ENCODE data around the gene CUX1.
"Not testable (repeated sequence)": the region's sequence is repeated elsewhere in the genome, so short reads cannot be mapped to it uniquely, and the experiment has no call there.

CUX1 gene

GRCh38 chr7:102214477-102215072 lies 397.1 kb downstream of the CUX1 start:
- Histone ChIP-seq H3K4me1 (ENCODE audit: insufficient read depth, low read length) (no peaks in the 10 kb centered on the region), H3K9me3 (ENCODE audit: control insufficient read depth, insufficient read depth, low read length) (no peaks in the 10 kb centered on the region), H3K36me3 (ENCODE audit: insufficient read depth, low read length) (no peaks in the 10 kb centered on the region), H3K9ac (ENCODE audit: low read depth, low read length) (no peak overlapping the region)

DNA sequence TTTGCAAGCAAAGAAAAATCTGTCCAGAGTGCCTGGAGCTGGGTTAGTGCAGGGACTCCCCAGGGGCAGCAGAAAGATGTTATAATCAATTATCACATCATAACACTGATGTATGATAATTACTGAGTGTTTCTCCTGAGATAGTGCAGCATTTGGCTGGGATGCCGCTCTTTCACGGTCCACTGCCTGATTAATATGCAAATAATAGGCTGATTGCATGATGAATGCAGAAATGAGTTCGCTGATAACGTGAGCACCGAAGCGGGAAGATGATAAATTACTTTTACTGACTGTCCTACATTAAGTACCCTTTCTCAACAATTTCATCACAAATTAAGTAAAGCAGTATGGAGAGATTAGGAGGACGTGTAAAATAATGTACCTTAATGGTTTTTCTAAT lies 397.8 kb downstream of the CUX1 start:
- H3K9ac ChIP-seq (ENCODE audit: low read depth, low read length): no peak overlapping the region
- H3K4me1 ChIP-seq (ENCODE audit: insufficient read depth, low read length): no peaks in the 10 kb centered on the region
- no peaks in the 10 kb centered on the region for H3K9me3 ChIP-seq (ENCODE audit: control insufficient read depth, insufficient read depth, low read length)
- H3K36me3 ChIP-seq (ENCODE audit: insufficient read depth, low read length): no peaks in the 10 kb centered on the region

- no peak overlapping the region for H3K9ac ChIP-seq (ENCODE audit: low read depth, low read length)
- no peaks in the 10 kb centered on the region for H3K4me1 ChIP-seq (ENCODE audit: insufficient read depth, low read length)
- no peaks in the 10 kb centered on the region for H3K36me3 ChIP-seq (ENCODE audit: insufficient read depth, low read length)
Observed at GRCh38 chr7:102215711-102216110, 398.3 kb downstream of the CUX1 start.

GRCh38 chr7:102216573-102217314 lies 399.3 kb downstream of the CUX1 start:
- Histone ChIP-seq H3K9ac (ENCODE audit: low read depth, low read length) (no peak overlapping the region), H3K9me3 (ENCODE audit: control insufficient read depth, insufficient read depth, low read length) (no peaks in the 10 kb centered on the region), H3K4me1 (ENCODE audit: insufficient read depth, low read length) (no peaks in the 10 kb centered on the region), H3K36me3 (ENCODE audit: insufficient read depth, low read length) (no peaks in the 10 kb centered on the region)

More at GRCh38 chr7:102215711-102216110, 398.3 kb downstream of the CUX1 start:
- no peaks in the 10 kb centered on the region for H3K9me3 ChIP-seq (ENCODE audit: control insufficient read depth, insufficient read depth, low read length)

DNA sequence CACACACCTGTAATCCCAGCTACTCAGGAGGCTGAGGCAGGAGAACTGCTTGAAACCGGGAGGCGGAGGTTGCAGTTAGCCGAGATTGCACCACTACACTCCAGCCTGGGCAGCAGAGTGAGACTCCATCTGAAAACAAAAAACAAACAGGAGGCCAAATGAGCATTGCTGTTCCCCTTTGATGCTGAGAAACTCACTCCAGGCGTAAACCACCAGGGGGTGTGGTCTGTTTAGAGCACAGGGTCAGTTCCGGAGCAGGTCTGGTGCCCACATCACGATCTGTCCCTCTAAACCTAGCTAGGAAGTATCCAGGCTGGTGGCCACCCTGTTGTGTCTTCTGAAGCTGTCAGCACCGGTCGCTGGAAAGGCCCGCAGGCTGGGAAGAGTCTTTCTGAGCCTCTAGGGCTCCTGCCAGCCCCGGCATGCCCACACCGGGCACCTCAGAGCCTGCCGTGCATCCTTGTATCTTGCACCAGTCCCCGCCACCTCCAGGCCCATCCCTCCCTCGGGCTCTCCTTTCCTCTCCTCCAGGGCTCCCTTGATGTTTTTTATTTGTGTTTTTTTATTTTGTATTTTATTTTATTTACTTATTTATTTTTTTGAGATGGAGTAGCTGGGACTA lies 402.9 kb downstream of the CUX1 start:
- Histone ChIP-seq H3K36me3 (ENCODE audit: insufficient read depth, low read length) (no peaks in the 10 kb centered on the region), H3K9ac (ENCODE audit: low read depth, low read length) (no peak overlapping the region), H3K4me1 (ENCODE audit: insufficient read depth, low read length) (no peaks in the 10 kb centered on the region), H3K9me3 (ENCODE audit: control insufficient read depth, insufficient read depth, low read length) (no peaks in the 10 kb centered on the region)

GRCh38 chr7:102220960-102221800 lies 403.8 kb downstream of the CUX1 start:
- no peaks in the 10 kb centered on the region for H3K36me3 ChIP-seq (ENCODE audit: insufficient read depth, low read length)
- H3K4me1 ChIP-seq (ENCODE audit: insufficient read depth, low read length): no peaks in the 10 kb centered on the region
- no peak overlapping the region for H3K9ac ChIP-seq (ENCODE audit: low read depth, low read length)
- no peaks in the 10 kb centered on the region for H3K9me3 ChIP-seq (ENCODE audit: control insufficient read depth, insufficient read depth, low read length)

- Histone ChIP-seq H3K36me3 (ENCODE audit: insufficient read depth, low read length) (no peaks in the 10 kb centered on the region), H3K9ac (ENCODE audit: low read depth, low read length) (no peak overlapping the region), H3K4me1 (ENCODE audit: insufficient read depth, low read length) (no peaks in the 10 kb centered on the region), H3K9me3 (ENCODE audit: control insufficient read depth, insufficient read depth, low read length) (no peaks in the 10 kb centered on the region)
Observed at GRCh38 chr7:102221961-102222360, 404.5 kb downstream of the CUX1 start.

- Histone ChIP-seq H3K36me3 (ENCODE audit: insufficient read depth, low read length) (no peaks in the 10 kb centered on the region), H3K9me3 (ENCODE audit: control insufficient read depth, insufficient read depth, low read length) (no peaks in the 10 kb centered on the region), H3K4me1 (ENCODE audit: insufficient read depth, low read length) (no peaks in the 10 kb centered on the region), H3K9ac (ENCODE audit: low read depth, low read length) (no peak overlapping the region)
Observed at GRCh38 chr7:102222445-102222844, 405.0 kb downstream of the CUX1 start.

DNA sequence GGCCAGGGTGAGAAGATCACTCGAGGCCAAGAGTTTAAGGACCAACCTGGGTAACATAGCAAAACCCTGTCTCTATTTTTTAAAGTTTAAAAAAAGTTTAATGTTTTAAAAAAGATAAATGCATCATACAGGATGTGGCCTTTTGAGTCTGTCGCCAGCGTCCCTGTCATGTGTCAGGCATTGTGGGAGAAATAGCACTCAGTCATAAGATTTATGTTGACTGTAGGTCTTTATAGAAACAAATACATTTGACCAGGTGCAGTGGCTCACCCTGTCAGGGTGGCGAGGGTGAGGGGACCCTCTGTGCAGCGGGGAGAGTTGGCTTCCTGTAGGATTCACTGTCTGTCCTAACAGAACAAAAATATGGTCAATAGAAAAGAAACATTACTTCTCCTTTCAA lies 405.8 kb downstream of the CUX1 start:
- H3K9me3 ChIP-seq (ENCODE audit: control insufficient read depth, insufficient read depth, low read length): no peaks in the 10 kb centered on the region
- no peak overlapping the region for H3K9ac ChIP-seq (ENCODE audit: low read depth, low read length)
- no peaks in the 10 kb centered on the region for H3K4me1 ChIP-seq (ENCODE audit: insufficient read depth, low read length)
- H3K36me3 ChIP-seq (ENCODE audit: insufficient read depth, low read length): no peaks in the 10 kb centered on the region

- H3K36me3 ChIP-seq (ENCODE audit: insufficient read depth, low read length): peaks cover 5% of the 10 kb centered on the region; the same call in 1 of the 2 replicates
- H3K4me1 ChIP-seq (ENCODE audit: insufficient read depth, low read length): no peaks in the 10 kb centered on the region
- no peak overlapping the region for H3K9ac ChIP-seq (ENCODE audit: low read depth, low read length)
- H3K9me3 ChIP-seq (ENCODE audit: control insufficient read depth, insufficient read depth, low read length): no peaks in the 10 kb centered on the region
Observed at GRCh38 chr7:102225025-102225424, 407.6 kb downstream of the CUX1 start.

GRCh38 chr7:102227371-102227770 lies 409.9 kb downstream of the CUX1 start:
- no peaks in the 10 kb centered on the region for H3K4me1 ChIP-seq (ENCODE audit: insufficient read depth, low read length)
- no peaks in the 10 kb centered on the region for H3K9me3 ChIP-seq (ENCODE audit: control insufficient read depth, insufficient read depth, low read length)
- H3K9ac ChIP-seq (ENCODE audit: low read depth, low read length): no peak overlapping the region
- H3K36me3 ChIP-seq (ENCODE audit: insufficient read depth, low read length): peaks cover 5% of the 10 kb centered on the region; the same call in 1 of the 2 replicates

- Histone ChIP-seq H3K9me3 (ENCODE audit: control insufficient read depth, insufficient read depth, low read length) (no peaks in the 10 kb centered on the region), H3K36me3 (ENCODE audit: insufficient read depth, low read length) (peaks cover 6% of the 10 kb centered on the region; the same call in 1 of the 2 replicates), H3K9ac (ENCODE audit: low read depth, low read length) (no peak overlapping the region), H3K4me1 (ENCODE audit: insufficient read depth, low read length) (no peaks in the 10 kb centered on the region)
Observed at GRCh38 chr7:102228935-102229334, 411.5 kb downstream of the CUX1 start.

GRCh38 chr7:102230162-102230561 lies 412.7 kb downstream of the CUX1 start:
- not testable (repeated sequence) for H3K4me1 ChIP-seq (ENCODE audit: insufficient read depth, low read length); H3K9ac ChIP-seq (ENCODE audit: low read depth, low read length); H3K9me3 ChIP-seq (ENCODE audit: control insufficient read depth, insufficient read depth, low read length)
- peaks cover 13% of the 10 kb centered on the region; the same call in 1 of the 2 replicates for H3K36me3 ChIP-seq (ENCODE audit: insufficient read depth, low read length)

GRCh38 chr7:102230593-102230992 lies 413.2 kb downstream of the CUX1 start:
- H3K9me3 ChIP-seq (ENCODE audit: control insufficient read depth, insufficient read depth, low read length): no peaks in the 10 kb centered on the region
- no peak overlapping the region for H3K9ac ChIP-seq (ENCODE audit: low read depth, low read length)
- H3K36me3 ChIP-seq (ENCODE audit: insufficient read depth, low read length): peaks cover 13% of the 10 kb centered on the region; the same call in 1 of the 2 replicates
- H3K4me1 ChIP-seq (ENCODE audit: insufficient read depth, low read length): no peaks in the 10 kb centered on the region
